ENCODE results near the gene NPHP4.

DNA sequence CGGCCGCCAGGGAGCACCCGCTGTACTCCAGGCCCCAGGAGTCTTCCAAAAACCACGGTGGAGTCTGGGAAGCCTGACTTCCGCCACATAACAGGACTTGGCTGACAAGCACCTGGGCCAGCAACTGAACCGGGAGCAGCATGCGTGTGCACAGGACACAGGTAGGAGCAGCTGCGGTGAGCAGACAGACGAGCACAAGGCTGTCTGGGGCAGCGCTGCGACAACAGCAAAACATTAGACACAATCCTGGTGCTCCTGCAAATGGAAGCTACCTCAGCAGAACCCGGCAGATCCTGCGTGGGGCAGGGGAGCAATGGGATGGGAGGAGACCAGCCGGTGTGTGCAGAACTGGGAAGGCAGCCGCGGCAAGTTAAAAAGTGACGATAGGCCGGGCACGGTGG, 80.4 kb downstream of the NPHP4 start:
- TF ChIP-seq, protein P1, sequence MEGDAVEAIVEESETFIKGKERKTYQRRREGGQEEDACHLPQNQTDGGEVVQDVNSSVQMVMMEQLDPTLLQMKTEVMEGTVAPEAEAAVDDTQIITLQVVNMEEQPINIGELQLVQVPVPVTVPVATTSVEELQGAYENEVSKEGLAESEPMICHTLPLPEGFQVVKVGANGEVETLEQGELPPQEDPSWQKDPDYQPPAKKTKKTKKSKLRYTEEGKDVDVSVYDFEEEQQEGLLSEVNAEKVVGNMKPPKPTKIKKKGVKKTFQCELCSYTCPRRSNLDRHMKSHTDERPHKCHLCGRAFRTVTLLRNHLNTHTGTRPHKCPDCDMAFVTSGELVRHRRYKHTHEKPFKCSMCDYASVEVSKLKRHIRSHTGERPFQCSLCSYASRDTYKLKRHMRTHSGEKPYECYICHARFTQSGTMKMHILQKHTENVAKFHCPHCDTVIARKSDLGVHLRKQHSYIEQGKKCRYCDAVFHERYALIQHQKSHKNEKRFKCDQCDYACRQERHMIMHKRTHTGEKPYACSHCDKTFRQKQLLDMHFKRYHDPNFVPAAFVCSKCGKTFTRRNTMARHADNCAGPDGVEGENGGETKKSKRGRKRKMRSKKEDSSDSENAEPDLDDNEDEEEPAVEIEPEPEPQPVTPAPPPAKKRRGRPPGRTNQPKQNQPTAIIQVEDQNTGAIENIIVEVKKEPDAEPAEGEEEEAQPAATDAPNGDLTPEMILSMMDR (IDR thresholded peaks at IDR 0.05 in 4 of 5, conservative IDR thresholded peaks at IDR 0.05 in 1 of 5), result no peak
- no peak for TF ChIP-seq POLR2A (IDR thresholded peaks at IDR 0.05)
